Measurements from ENCODE around the gene ZNF816. TPM values are rescaled to one million over a fixed set of nuclear protein-coding genes. Genes with fewer than 3 reads are reported as not detected.

The ZNF816 gene
- total and polyA plus RNA-seq, 2 of the 8 experiments (the other 6 are each of a cell fraction or from before 2014, with no cell fraction given), result 2.7 to 13.2 TPM

GRCh38 chr19:52941941-52942385 lies 20.7 kb downstream of the ZNF816 start:
- Histone ChIP-seq H3K14ac (ENCODE audit: insufficient read length) (no peak overlapping the region), H3K9me3 (ENCODE audit: insufficient read depth in 2 of 2, low read depth in 1 of 2, low read length in 1 of 2) (no peaks in the 10 kb centered on the region; a peak in 1 of 4 replicates), H3K27me3 (replicated peaks in 1 of 4; ENCODE audit: control insufficient read depth in 3 of 4, extremely low read depth in 1 of 4, insufficient read depth in 3 of 4, low read length in 3 of 4) (no peaks in the 10 kb centered on the region), H3K56ac (replicated peaks; ENCODE audit: insufficient read length, low read depth, low read length) (no peak overlapping the region), H3K36me3 (ENCODE audit: control insufficient read depth in 2 of 4, insufficient read depth in 4 of 4, low read length in 3 of 4) (peaks cover 0 to 4% (median 1%) of the 10 kb centered on the region in 4 experiments; a peak in 1 of 8 replicates), H3K18ac (ENCODE audit: extremely low read depth, low read length) (peak overlapping the region; percentile 64), H4K5ac (ENCODE audit: insufficient read length, low read depth, low read length) (no peak overlapping the region), H2BK12ac (ENCODE audit: low read depth, low read length) (no peak overlapping the region), H3K27ac (ENCODE audit: low read depth, low read length) (0 out of 2 replicates have a peak overlapping the region, but pooled peaks have one; percentile 13), H3K23me2 (ENCODE audit: low read depth, low read length) (peaks cover 5% of the 10 kb centered on the region; the same call in 1 of the 2 replicates), H3K4ac (replicated peaks; ENCODE audit: insufficient read length, low read depth, low read length) (no peak overlapping the region), H3K4me3 (ENCODE audit: extremely low read depth in 1 of 4, insufficient read depth in 2 of 4, low read depth in 3 of 4, low read length in 4 of 4) (peak overlapping the region; percentile 74 to 87 (median 80)), H2AK5ac (ENCODE audit: low read depth, low read length) (no peak overlapping the region), H3K23ac (ENCODE audit: insufficient read length) (no peak overlapping the region), H2BK15ac (ENCODE audit: low read length) (no peak overlapping the region), H2AFZ (ENCODE audit: low read length) (peak overlapping the region; percentile 54; the same call in 1 of the 2 replicates), H2BK120ac (replicated peaks; ENCODE audit: low read depth, low read length) (no peak overlapping the region), H3K79me2 (ENCODE audit: control insufficient read depth in 1 of 2, insufficient read depth in 2 of 2, low read length in 2 of 2) (peaks cover 0 to 34% of the 10 kb centered on the region in 2 experiments; a peak in 2 of 4 replicates), H3K79me1 (ENCODE audit: low read depth, low read length) (peaks cover 4% of the 10 kb centered on the region), H4K8ac (ENCODE audit: extremely low read depth, insufficient read depth, low read length) (no peak overlapping the region), H4K20me1 (replicated peaks in 1 of 2; ENCODE audit: control insufficient read depth in 1 of 2, insufficient read depth in 2 of 2, low read length in 2 of 2) (peaks cover 0 to 4% of the 10 kb centered on the region in 2 experiments), H3K9ac (replicated peaks in 1 of 4; ENCODE audit: extremely low read depth in 1 of 4, low read depth in 3 of 4, low read length in 3 of 4) (peak overlapping the region in 3 of 4 experiments; percentile 58 to 79 (median 68); a peak in 6 of 7 replicates), H4K91ac (replicated peaks; ENCODE audit: insufficient read length, low read length) (no peak overlapping the region), H2BK20ac (ENCODE audit: low read length) (no peak overlapping the region), H3K4me2 (ENCODE audit: insufficient read depth in 1 of 2, low read depth in 2 of 2, low read length in 2 of 2) (peak overlapping the region; percentile 62 to 67), H3K4me1 (replicated peaks in 1 of 4; ENCODE audit: control insufficient read depth in 3 of 4, insufficient read depth in 4 of 4, low read length in 3 of 4) (peaks cover 2 to 15% (median 11%) of the 10 kb centered on the region in 4 experiments; a peak in 5 of 7 replicates), H2BK5ac (ENCODE audit: low read depth, low read length) (peak overlapping the region; percentile 52; the same call in 1 of the 2 replicates)
- POLR2A ChIA-PET (ENCODE audit: partially characterized antibody), result no interaction called here
- DNase-seq (ENCODE audit: low read depth in 1 of 2, low spot score in 2 of 2) (peak in 1 of 2 experiments; percentile 70), FAIRE-seq (no peak)
- CTCF ChIA-PET (ENCODE audit: partially characterized antibody), result interaction anchor here (0.5 to 0.7 kb wide), 2 partner anchors 65 to 148 kb away, joined by 3 read pairs; no protein-coding TSS in a partner anchor
- whole genome bisulfite sequencing, 2 experiments (ENCODE audit: extremely low coverage in 1 of 2, insufficient coverage in 1 of 2, insufficient read length in 1 of 2, insufficient replicate concordance in 2 of 2, low coverage in 1 of 2, low lambda C conversion rate in 2 of 2, missing lambda C conversion rate in 1 of 2), result 1% methylated on average over 25 of the region's 26 CpGs; no CpG with 5 or more reads in 1 of the 2 experiments
- no peak for TF ChIP-seq SRF (IDR thresholded peaks at IDR 0.05; ENCODE audit: low read depth, low read length)
- no peak for TF ChIP-seq SP1 (IDR thresholded peaks at IDR 0.05; ENCODE audit: low read depth, low read length)
- no peak for TF ChIP-seq NANOG (IDR thresholded peaks at IDR 0.05; ENCODE audit: insufficient read depth, low read depth, low read length, poor library complexity, severe bottlenecking)
- TF ChIP-seq TBP (IDR thresholded peaks at IDR 0.05; ENCODE audit: low read depth, low read length), result no peak
- no peak for TF ChIP-seq SUZ12 (IDR thresholded peaks at IDR 0.05; ENCODE audit: low read length)
- TF ChIP-seq E2F6 (IDR thresholded peaks at IDR 0.05), result peak; percentile 86
- no peak for TF ChIP-seq SP4 (IDR thresholded peaks at IDR 0.05; ENCODE audit: low read length)
- TF ChIP-seq POLR2AphosphoS5 (IDR thresholded peaks at IDR 0.05; ENCODE audit: low read depth, low read length), result no peak
- TF ChIP-seq MAX (IDR thresholded peaks at IDR 0.05), result peak; percentile 84
- no peak for TF ChIP-seq PHF8 (conservative IDR thresholded peaks at IDR 0.05; ENCODE audit: low read depth, low read length)
- TF ChIP-seq SAP30 (IDR thresholded peaks at IDR 0.05; ENCODE audit: insufficient read depth, insufficient replicate concordance, low read length), result peak; percentile 43

Measured in H1 (cell line).